ENCODE data around the gene RASA3.

RASA3 gene

DNA sequence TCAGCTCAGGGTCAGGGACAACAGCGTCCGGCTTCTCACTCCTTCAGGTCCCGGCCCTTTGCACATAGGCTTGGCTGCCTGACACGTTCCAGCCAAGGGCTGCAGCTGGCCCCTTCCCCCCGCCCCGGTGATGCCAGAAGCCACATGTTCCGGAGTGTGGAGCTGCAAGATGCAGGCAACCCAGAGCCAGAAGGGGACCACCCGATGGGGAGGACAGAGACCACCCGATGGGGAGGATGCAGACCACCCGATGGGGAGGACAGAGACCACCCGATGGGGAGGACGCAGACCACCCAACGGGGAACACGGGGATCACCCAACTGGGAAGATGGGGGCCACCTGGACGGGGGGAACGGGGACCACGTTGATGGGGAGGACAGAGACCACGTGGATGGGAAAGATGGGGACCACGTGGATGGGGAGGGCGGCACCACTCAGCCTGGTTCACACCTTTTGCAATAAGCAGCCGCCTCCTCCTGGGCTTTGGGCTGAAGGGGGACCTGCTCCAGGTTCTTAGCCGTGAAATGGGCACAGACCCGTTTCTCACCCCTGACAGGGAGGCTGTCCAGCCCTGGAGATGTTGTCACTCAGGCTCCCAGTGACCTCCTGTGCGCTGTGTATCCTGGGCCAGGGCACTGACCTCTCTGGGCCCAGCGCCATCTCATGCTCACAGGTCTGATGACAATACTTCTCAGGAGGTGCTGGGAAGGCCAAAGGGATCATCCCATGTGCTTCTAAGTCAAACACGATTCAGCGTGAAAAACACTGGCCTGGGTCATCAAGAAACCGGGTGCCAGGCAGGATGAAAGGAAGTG is 193.1 kb downstream of the RASA3 start:
- no peak for DNase-seq

DNA sequence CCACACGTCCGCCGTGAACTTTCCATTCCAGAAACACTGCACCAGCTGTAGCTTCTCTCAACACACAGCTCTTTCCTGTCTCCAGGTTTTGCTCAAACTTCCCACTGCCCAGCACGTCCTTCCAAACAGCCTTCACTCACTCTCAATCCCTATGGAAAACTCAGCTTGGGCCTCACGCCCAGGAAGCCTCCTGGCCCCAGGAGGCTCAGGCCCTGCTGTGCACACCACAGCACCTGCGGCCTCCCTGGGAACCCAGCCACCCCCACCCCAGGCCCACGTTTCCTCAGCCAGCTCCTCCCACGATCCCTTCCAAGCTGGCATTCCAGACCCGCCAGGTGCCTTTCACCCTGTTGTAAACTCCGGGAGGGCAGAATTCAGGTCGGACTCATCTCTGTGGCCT is 193.7 kb downstream of the RASA3 start:
- DNase-seq, result no peak

DNA sequence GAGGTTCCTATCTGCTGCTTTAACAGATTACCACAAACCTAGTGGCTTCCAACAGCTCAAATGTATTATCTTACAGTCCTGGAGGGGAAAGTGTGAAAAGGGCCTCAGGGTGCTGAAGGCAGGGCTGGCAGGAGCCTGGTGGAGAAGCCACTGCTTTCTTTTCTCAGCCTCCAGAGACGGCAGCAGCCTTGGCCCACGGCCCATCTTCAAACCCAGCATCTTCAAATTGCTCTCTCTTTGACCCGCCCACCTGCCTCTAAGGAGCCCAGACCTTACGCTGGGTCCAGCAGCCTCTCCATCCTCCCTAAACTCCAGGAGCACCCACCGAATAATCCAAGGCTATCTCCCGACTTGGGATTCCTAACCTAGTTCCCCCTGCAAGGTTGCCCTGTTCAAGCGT is 194.2 kb downstream of the RASA3 start:
- no peak for DNase-seq

DNA sequence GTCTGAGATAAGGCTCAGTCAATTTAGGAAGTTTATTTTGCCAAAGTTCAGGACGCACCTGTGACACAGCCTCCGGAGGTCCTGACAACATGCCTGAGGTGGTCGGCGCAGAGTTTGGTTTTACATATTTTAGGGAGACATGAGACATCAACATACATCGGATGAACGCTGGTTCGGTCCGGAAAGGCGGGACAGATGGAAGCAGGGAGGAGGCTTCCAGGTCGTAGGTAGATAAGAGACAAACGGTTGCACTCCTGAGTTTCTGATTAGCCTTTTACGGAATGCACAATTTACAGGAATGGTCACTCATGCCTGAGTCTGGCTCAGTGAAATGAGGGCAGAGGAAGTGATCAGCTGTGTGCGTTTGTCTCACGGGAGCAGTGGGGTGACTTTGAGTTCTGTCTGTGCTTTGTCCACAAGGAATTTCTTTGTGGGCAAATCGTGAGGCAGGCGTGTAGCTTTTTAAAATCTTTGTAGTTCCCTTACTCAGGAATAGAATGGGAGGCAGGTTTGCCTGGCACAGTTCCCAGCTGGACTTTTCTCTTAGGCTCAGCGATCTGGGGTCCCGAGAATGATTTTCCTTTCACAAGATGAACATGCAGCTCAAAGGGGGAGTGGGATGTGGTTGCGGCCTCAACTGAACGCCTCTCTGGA is 194.8 kb downstream of the RASA3 start:
- DNase-seq, result no peak

DNA sequence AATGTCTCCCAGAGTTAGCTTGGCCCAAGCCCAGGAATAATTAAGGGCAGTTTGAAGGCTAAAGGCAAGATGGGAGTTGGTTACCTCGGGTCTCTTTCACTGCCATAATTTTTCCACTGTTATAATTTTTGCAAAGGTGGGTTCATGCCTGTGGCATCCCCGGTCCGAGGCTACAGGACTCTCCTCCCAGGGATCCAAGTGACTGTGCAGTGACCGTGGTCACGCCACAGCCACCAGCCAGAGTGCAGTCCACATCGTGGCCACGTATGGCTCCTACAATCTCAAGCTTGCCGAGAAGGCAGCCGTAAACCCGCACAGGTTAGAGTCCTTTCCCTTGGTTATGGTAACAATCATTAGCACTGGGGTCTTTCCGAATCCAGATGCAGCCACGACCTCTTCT is 195.3 kb downstream of the RASA3 start:
- no peak for DNase-seq

DNA sequence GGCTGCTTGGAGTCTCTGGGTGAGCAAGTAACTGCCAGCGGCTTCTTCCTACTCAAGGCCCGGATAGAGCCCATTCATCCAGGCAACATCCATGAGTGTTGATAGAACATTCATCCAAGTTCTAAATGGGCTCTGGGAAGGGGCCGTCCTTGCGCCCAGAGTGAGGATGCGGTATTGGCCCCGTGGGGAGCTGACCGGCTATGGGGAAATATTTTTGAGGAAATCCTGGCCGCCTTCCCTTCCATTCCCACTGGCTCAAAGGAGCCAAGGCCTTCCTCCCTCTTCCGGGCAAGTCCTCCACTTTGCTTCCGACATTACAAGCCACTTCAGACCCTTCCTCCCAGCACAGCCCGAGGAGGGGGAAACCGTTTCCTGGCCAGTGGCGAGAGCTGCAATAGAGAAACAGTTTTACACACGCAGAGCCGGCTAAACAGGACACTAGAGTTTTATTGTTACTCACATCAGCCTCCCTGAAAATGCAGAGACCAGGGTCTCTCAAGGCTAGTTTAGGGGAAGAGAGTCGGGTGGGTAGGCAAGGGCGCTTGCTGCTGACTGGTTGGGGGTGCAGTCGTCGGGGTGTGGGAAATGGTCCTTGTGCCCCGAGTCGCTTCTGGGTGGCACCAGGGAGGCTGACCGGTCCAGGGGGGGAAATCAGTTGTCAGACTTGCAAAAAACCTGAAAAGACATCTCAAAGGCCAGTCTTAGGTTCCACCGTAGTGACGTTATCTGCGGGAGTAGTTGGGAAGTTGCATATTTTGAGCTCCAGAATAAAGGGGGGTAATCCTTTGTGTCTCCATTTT is 196.1 kb downstream of the RASA3 start:
- no peak for DNase-seq

DNA sequence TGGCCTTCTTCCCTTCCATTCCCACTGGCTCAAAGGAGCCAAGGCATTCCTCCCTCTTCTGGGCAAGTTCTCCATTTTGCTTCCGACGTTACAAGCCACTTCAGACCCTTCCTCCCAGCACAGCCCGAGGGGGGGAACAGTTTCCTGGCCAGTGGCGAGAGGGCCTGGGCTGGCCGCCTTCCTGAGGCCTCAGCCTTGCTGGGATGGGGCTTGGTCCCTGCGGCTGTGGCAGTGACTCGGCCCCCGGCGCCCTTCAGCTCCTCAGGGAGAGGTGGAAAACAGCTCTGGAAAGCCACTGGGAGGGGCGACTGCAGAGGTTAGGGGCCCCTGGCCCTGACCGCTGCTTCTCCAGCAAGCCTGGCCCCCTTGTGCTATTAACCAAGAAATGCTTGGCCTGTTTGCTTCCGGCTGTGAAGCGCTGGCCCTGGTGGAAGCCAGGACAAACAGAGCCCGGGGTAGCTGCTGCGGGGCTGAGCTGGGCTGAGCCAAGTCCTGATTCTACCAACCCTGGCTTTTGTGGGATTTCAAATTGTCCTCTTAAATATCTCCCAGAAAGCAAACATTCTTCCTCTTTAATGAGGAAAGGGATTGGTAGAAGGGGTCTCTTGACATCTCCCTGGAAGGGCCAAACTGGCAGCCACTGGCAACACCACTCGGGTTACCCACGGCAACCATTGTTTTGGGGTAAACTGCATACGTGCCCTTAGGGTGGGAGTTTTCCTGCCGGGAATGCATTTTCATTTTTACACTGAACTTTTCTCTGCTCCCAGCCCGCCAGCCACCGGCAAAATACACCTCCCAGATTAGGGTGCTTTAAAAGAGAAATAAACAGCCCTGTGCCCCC is 197.2 kb downstream of the RASA3 start:
- DNase-seq, result no peak

DNA sequence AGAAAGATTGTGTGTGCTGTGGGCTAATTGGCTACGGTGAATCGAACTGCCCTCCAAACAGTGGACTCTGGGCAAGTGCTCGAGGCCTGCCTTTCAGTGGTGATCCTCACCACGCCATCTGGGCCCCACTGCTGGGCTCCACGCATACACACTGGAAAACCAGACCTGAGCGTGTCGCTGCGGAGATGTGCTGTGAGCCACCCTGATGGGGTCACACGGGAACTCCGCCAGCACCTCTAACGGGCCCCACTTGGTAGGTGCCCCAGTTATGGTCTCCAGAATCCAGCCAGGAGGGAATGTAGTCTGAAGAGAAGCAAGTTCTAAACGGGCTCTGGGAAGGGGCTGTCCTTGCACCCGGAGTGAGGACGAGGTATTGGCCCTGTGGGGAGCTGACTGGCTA is 197.8 kb downstream of the RASA3 start:
- DNase-seq, result no peak

DNA sequence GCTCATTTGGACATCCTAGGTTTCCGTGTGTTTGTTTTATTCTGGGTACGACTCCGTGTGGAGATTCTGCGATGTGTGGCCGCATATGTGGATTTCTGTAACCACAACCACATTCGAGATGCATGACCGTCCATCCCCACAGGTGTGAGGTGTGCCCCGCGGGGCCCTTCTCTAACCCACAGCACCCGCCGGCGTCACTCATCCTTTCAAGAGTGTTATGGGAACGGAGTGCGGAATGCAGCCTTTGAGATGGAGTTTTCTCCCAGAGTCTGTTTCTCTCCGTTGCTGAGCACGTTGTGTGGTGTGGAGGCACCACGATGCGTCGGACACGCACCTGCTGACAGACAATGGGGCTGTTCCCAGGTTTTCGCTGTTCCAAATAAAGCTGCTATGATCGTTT is 198.5 kb downstream of the RASA3 start:
- DNase-seq, result no peak

DNA sequence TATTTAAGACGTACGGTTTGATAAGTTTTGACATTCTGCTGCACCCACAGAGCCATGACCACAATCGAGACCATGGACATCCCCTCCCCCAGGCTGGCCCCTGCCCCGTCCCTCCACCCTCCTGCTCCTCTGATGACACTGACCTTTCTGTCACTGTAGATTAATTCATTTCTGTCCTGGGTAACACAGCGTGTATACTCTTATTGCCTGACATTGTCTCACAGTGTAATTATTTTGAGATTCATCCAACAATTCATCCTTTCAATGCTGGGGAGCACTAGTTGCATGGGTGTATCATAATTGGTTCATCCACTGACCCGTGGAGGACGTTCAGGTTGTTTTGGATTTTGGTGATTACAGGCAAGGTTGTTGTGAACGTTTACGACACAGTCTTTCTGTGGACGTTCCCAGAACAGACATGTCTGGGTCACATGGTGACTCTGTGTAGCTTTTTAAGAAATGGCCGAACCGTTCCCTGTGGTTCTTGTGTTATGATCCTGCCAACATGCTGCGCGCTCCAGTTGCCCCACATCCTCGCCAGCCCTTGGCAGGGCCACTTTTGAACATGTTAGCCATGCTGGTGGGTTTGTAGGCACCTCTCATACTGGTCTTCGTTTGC is 200.5 kb downstream of the RASA3 start:
- no peak for DNase-seq

DNA sequence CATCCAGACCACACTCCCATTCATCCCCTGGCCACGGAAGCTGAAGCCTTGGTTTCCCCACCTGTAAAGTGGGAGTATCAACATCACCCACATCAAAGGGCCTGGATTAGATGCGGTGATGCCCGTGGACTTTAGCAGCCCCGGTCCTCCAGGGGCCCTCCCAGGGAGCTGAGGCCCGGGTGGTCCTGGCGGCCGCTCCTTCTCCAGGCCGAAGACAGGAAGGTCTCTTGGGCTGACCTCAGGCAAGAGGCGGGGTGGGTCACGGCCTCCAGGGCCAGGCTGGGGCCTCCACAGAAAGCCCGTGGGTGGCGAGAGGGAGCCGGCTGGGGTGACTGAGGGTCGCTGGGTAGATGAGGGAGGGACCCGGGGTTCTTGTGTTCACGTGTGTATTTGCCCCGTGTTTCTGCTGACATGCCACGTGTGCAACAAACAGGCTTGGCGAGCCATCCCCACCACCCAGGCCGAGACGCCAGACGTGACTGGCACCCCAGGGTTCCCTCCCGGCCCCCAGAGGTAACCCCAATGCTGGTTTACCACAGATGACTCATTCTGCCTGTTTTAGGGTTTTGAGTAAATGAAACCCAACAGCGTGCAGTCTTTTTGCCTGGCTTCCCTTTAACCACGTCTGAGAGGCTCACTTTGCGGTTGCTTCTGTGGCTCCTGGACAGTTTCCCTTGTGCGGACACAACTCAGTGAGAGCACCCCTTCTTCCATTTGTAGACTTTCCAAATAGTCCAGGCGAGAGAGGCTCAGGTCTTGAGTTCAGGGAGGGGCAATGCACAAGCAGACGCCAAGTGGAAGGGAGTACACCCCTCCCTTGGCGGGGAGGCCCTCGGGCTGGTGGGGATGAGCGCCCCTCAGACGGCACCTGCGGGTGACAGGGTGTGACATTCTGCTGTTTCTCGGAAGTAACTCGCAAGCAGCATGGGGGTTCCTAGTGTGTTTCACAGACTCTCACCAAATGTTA is 201.5 kb downstream of the RASA3 start:
- DNase-seq, result no peak

DNA sequence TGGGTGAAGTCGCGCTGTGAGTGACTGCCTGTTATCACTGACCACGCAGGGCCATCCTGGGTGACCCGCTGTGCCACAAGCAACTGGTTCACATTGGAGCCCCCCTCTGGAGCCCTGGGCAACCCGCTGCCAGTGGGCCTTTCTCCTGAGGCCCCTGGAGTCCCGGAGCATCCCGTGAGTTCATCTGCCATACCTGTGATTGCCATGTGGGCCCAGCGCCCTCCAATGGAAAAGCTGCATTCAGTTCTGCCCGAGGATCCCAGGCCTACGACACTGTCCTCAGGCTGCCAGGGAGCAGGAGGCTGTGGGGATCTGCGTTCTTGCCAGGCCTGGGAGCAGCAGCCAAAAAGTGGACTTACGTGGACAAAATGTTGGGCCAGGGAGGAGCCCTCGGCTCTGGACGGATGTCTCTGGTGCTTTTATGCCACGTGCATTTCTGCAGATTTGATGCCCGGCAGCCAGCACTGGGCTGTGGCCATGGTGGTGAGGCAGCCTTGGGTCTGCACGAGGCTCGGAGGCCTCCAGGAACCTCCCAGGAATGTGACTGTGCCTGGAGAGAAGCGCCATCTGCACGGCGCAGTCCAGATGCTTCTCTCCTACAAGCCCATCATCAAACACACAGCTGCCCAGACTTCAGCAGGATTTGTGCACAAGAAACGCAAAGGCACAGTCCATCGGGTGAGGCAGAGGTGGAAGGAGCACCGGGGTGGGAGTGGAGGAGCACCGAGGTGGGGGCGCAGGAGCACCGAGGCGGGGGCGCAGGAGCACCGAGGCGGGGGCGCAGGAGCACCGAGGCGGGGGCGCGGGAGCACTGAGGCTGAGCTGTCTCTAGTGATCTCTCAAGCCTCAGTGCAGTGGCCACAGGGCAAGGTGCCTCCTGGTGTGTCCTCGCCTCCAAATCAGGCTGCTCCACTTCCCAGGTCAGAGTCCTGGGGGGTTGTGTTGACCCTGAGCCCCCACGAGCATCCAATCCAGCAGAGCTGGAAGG is 202.5 kb downstream of the RASA3 start:
- no peak for DNase-seq

DNA sequence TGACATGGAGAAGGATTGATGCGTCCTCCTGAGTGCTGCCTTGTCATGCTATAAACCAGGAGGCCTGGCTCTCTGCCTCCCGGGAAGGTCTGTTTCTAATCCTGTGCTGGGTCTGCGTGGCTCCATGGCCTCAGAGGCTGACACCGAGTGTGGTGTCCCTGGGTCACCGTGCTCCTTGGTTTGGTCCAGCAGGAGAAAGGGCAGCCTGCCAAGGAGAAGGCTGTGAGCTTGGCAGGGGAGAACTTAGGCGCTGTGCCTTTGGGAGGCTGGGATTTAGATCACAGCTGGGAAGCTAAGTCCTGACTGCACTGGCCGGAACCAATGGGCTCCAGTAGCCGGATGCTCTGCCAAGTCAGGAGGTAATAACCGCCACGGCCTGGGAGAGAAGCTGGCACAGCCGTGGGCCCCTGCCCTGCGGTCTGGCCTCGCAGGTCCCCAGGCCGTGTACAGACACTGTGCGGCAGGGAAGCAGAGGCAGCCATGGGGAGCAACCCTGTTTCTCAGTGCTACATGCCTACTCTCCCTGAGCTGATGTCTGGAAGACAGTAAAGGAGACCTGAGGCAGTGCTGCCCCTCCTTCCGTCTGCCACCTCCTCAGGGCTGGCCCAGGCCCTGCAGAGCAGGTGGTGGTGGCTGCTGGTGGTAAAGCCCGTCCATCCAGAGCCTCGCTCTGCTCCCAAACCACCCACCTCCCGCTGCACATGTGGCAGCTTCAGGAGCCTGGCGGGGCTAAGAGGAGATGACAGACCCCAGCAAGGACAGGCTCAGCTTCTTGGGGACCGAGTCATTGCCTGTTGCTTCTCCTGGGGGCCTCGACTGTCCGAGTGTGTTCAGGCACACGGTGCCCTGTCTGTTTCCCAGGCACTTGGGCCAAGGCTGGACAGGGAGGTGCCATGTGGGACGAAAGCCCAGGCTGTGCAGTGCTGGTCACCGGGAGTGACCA is 203.5 kb downstream of the RASA3 start:
- no peak for DNase-seq
